Fibroblast of skin of scalp (primary cell): Measurements from ENCODE around the gene ARHGAP26.

ENCODE experiments used
- DNase-seq: peaks from one replicate; pipeline ENCODE4 v3.0.0-alpha.2; 2013

ARHGAP26 gene

GRCh38 chr5:143173139-143173889 is 403.1 kb downstream of the ARHGAP26 start:
- DNase-seq, result no peak

- no peak for DNase-seq
These were observed 404.7 kb downstream of the ARHGAP26 start for GRCh38 chr5:143174714-143175398.

- no peak for DNase-seq
These were observed 405.9 kb downstream of the ARHGAP26 start for GRCh38 chr5:143176048-143176447.

- peak; percentile 84 for DNase-seq
These were observed 407.2 kb downstream of the ARHGAP26 start for GRCh38 chr5:143177263-143177983.

GRCh38 chr5:143179126-143179740 is 409.1 kb downstream of the ARHGAP26 start:
- no peak for DNase-seq

- DNase-seq, result no peak
These were observed 410.6 kb downstream of the ARHGAP26 start for GRCh38 chr5:143180751-143181150.

GRCh38 chr5:143181173-143181572 is 411.0 kb downstream of the ARHGAP26 start:
- DNase-seq, result no peak

GRCh38 chr5:143182106-143182505 is 411.9 kb downstream of the ARHGAP26 start:
- no peak for DNase-seq

- no peak for DNase-seq
These were observed 413.0 kb downstream of the ARHGAP26 start for GRCh38 chr5:143182901-143183820.

GRCh38 chr5:143183989-143184388 is 413.8 kb downstream of the ARHGAP26 start:
- no peak for DNase-seq

GRCh38 chr5:143186623-143187022 is 416.4 kb downstream of the ARHGAP26 start:
- no peak for DNase-seq

GRCh38 chr5:143187495-143187894 is 417.3 kb downstream of the ARHGAP26 start:
- no peak for DNase-seq

- DNase-seq, result no peak
These were observed 417.9 kb downstream of the ARHGAP26 start for GRCh38 chr5:143188083-143188482.

GRCh38 chr5:143188692-143189091 is 418.5 kb downstream of the ARHGAP26 start:
- no peak for DNase-seq

GRCh38 chr5:143190260-143190810 is 420.2 kb downstream of the ARHGAP26 start:
- no peak for DNase-seq

- DNase-seq, result no peak
These were observed 421.5 kb downstream of the ARHGAP26 start for GRCh38 chr5:143191720-143192119.

GRCh38 chr5:143192191-143192900 is 422.2 kb downstream of the ARHGAP26 start:
- DNase-seq, result no peak

- no peak for DNase-seq
These were observed 424.0 kb downstream of the ARHGAP26 start for GRCh38 chr5:143194206-143194605.

GRCh38 chr5:143194713-143195112 is 424.5 kb downstream of the ARHGAP26 start:
- no peak for DNase-seq

GRCh38 chr5:143195491-143195890 is 425.3 kb downstream of the ARHGAP26 start:
- no peak for DNase-seq
